T1000 (cell line): ENCODE measurements around the gene TMEM248.
"Not testable (repeated sequence)": the region's sequence is repeated elsewhere in the genome, so short reads cannot be mapped to it uniquely, and the experiment has no call there.

Experiments
- DNase-seq: peaks from one replicate; lab custom pipeline; 2025; ENCODE audit warnings: mixed read lengths; lab: John Stamatoyannopoulos, UW

Gene TMEM248

GRCh38 chr7:67000601-67001258 is 79.7 kb downstream of the TMEM248 start:
- not testable (repeated sequence) for DNase-seq

DNA sequence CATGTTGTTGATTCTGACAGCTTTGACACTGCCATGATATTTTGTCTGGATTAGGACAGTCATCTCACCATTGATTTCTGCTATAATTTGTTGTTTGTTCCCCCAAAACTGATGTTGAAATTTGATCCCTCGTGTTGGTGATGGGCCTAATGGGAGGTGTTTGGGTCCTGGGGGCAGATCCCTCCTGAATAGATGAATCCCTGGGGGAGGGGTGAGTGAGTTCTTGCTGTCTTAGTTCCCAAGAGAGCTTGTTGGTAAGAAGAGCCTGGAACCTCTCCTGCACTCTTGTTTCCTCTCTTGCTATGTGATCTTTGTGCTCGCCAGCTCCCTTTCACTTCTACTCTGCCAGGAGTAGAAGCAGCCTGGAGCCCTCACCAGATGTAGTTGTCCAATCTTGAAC is 83.1 kb downstream of the TMEM248 start:
- DNase-seq, result not testable (repeated sequence)

GRCh38 chr7:67006965-67007364 is 85.9 kb downstream of the TMEM248 start:
- no peak for DNase-seq
